ENCODE results near the gene PALD1. TPM values are rescaled to one million over a fixed set of nuclear protein-coding genes. Genes with fewer than 3 reads are reported as not detected.
"Not testable (repeated sequence)": the region's sequence is repeated elsewhere in the genome, so short reads cannot be mapped to it uniquely, and the experiment has no call there.

The PALD1 gene
- polyA plus RNA-seq, 2 of the 4 experiments (the other 2 are of a cell fraction) = 3.6 to 5.5 TPM

- 31% methylated on average over 4 of the region's 4 CpGs for WGBS (ENCODE audit: missing lambda C conversion rate)
- FAIRE-seq (no peak), DNase-seq (ENCODE audit: low read depth in 1 of 2, low spot score in 1 of 2) (no peak), ATAC-seq (no peak)
- no peak overlapping the region for H3K4me2 ChIP-seq
- H3K4me3 ChIP-seq = no peak overlapping the region
- H3K9me3 ChIP-seq = no peaks in the 10 kb centered on the region
- POLR2A ChIA-PET = no interaction called here
- H3K4me1 ChIP-seq = no peaks in the 10 kb centered on the region
- no peak overlapping the region for H3K27ac ChIP-seq
- no peak for TF ChIP-seq JUNB (IDR thresholded peaks at IDR 0.05)
- TF ChIP-seq USF2 (IDR thresholded peaks at IDR 0.05) = no peak
- no peak for TF ChIP-seq BHLHE40 (IDR thresholded peaks at IDR 0.05; ENCODE audit: low read depth, low read length)
- TF ChIP-seq HOXB5 (CRISPR knock-in tag; IDR thresholded peaks at IDR 0.05) = no peak
- no peak for TF ChIP-seq PHF8 (IDR thresholded peaks at IDR 0.05; ENCODE audit: borderline replicate concordance, low read depth)
- TF ChIP-seq MAZ (IDR thresholded peaks at IDR 0.05; ENCODE audit: borderline replicate concordance, low read depth, low read length) = no peak
- CTCF ChIA-PET = interaction anchor here (1.1 kb wide), 1 partner anchor 152 kb away, joined by 3 read pairs; no protein-coding TSS in a partner anchor
Measured at GRCh38 chr10:70607936-70608335, 129.4 kb downstream of the PALD1 start.

GRCh38 chr10:70613941-70614340 lies 135.4 kb downstream of the PALD1 start:
- Histone ChIP-seq H3K4me2 (no peak overlapping the region), H3K4me1 (no peaks in the 10 kb centered on the region), H3K4me3 (no peak overlapping the region), H3K9me3 (peaks cover 2% of the 10 kb centered on the region; the same call in 1 of the 3 replicates), H3K27ac (no peak overlapping the region)
- ChIA-PET POLR2A (no interaction called here), CTCF (interaction anchor here (0.5 kb wide), 1 partner anchor 74 kb away, joined by 3 read pairs; no protein-coding TSS in a partner anchor)
- ATAC-seq = no peak
- WGBS (ENCODE audit: missing lambda C conversion rate) = 26% methylated on average over 2 of the region's 2 CpGs
- FAIRE-seq = no peak
- no peak for TF ChIP-seq MAFK (IDR thresholded peaks at IDR 0.05; ENCODE audit: partially characterized antibody)
- DNase-seq (ENCODE audit: low read depth in 1 of 2, low spot score in 1 of 2) = no peak

- CTCF ChIA-PET = interaction anchor here (0.5 kb wide), 1 partner anchor 75 kb away, joined by 3 read pairs; no protein-coding TSS in a partner anchor
- H3K27ac ChIP-seq; POLR2A ChIA-PET; H3K9me3 ChIP-seq; DNase-seq (ENCODE audit: low read depth in 1 of 2, low spot score in 1 of 2); H3K4me3 ChIP-seq; H3K4me1 ChIP-seq; ATAC-seq; FAIRE-seq; H3K4me2 ChIP-seq: not testable (repeated sequence)
- 9% methylated on average over 3 of the region's 3 CpGs for WGBS (ENCODE audit: missing lambda C conversion rate)
Measured at GRCh38 chr10:70614364-70614763, 135.8 kb downstream of the PALD1 start.

GRCh38 chr10:70615211-70615610 lies 136.6 kb downstream of the PALD1 start:
- peaks cover 11% of the 10 kb centered on the region for H3K9me3 ChIP-seq
- no peak for DNase-seq (ENCODE audit: low read depth in 1 of 2, low spot score in 1 of 2)
- CTCF ChIA-PET = no interaction called here
- no peak for FAIRE-seq
- TF ChIP-seq EHF (CRISPR knock-in tag; IDR thresholded peaks at IDR 0.05) (no peak), CBX8 (IDR thresholded peaks at IDR 0.05) (no peak), ELK1 (IDR thresholded peaks at IDR 0.05; ENCODE audit: low read depth, low read length) (no peak), MYC (IDR thresholded peaks at IDR 0.05; ENCODE audit: borderline replicate concordance, low read length) (no peak), KDM1A (IDR thresholded peaks at IDR 0.05; ENCODE audit: low read depth) (no peak), EP300 (IDR thresholded peaks at IDR 0.05) (no peak), EHMT2 (IDR thresholded peaks at IDR 0.05; ENCODE audit: low read depth) (no peak), FOSB (CRISPR knock-in tag; IDR thresholded peaks at IDR 0.05) (no peak), ESRRA (IDR thresholded peaks at IDR 0.05; ENCODE audit: borderline replicate concordance, low read length) (no peak), SREBF2 (IDR thresholded peaks at IDR 0.05) (no peak), NPAS2 (CRISPR knock-in tag; IDR thresholded peaks at IDR 0.05; ENCODE audit: borderline replicate concordance) (no peak), CHD2 (IDR thresholded peaks at IDR 0.05; ENCODE audit: low read length, partially characterized antibody) (no peak), RFX5 (IDR thresholded peaks at IDR 0.05) (no peak)
- ATAC-seq = no peak
- no peak overlapping the region for H3K27ac ChIP-seq
- WGBS (ENCODE audit: missing lambda C conversion rate) = 58% methylated on average over 2 of the region's 2 CpGs
- H3K4me1 ChIP-seq = no peaks in the 10 kb centered on the region
- H3K4me2 ChIP-seq = no peak overlapping the region
- H3K4me3 ChIP-seq = no peak overlapping the region
- POLR2A ChIA-PET = no interaction called here

Measured in A549 (cell line).